Liver (tissue), 10 donors: Measurements from ENCODE around the gene DEFB131A. TPM values are rescaled to one million over a fixed set of nuclear protein-coding genes. Genes with fewer than 3 reads are reported as not detected.
"Not testable (repeated sequence)": the region's sequence is repeated elsewhere in the genome, so short reads cannot be mapped to it uniquely, and the experiment has no call there.

Experiments
- DNase-seq: peaks from one replicate; pipeline ENCODE4 v3.0.0-alpha.2; 2017; ENCODE audit warnings: low spot score
- H3K27ac ChIP-seq, 2 donors: one replicate each; pipeline ENCODE4 v1.7.0; 2013; ENCODE audit warnings: inconsistent platforms in 2 of 2, low read length in 2 of 2, control low read depth in 1 of 2, low read depth in 1 of 2, mild to moderate bottlenecking in 1 of 2
- H3K27me3 ChIP-seq, 4 donors: one replicate each; pipeline versions ENCODE4 v1.6.1 to v1.7.0; 2013; ENCODE audit warnings: low read length in 3 of 4, inconsistent platforms in 1 of 4, mild to moderate bottlenecking in 1 of 4, moderate library complexity in 1 of 4; ENCODE audit not compliant: control insufficient read depth in 4 of 4, insufficient read depth in 4 of 4
- H3K36me3 ChIP-seq, 4 donors: one replicate each; pipeline versions ENCODE4 v1.6.1 to v1.7.0; 2013; ENCODE audit warnings: low read length in 3 of 4, mild to moderate bottlenecking in 3 of 4, low read depth in 1 of 4, moderate library complexity in 1 of 4; ENCODE audit not compliant: control insufficient read depth in 4 of 4, insufficient read depth in 3 of 4
- H3K4me1 ChIP-seq, 4 donors: one replicate each; pipeline versions ENCODE4 v1.6.1 to v1.7.0; 2013; ENCODE audit warnings: low read length in 3 of 4, mild to moderate bottlenecking in 3 of 4, moderate library complexity in 1 of 4; ENCODE audit not compliant: control insufficient read depth in 4 of 4, insufficient read depth in 4 of 4
- H3K4me3 ChIP-seq, 3 donors: one replicate each; pipeline versions ENCODE4 v1.6.1 to v1.7.0; 2013; ENCODE audit warnings: low read length in 3 of 3, control low read depth in 1 of 3, low read depth in 1 of 3, mild to moderate bottlenecking in 1 of 3
- H3K9ac ChIP-seq, 2 donors: one replicate each; pipeline ENCODE4 v1.7.0; 2013; ENCODE audit warnings: low read length in 2 of 2, mild to moderate bottlenecking in 2 of 2, moderate library complexity in 2 of 2, control low read depth in 1 of 2, low read depth in 1 of 2
- H3K9me3 ChIP-seq, 4 donors: one replicate each; pipeline versions ENCODE4 v1.6.1 to v1.7.0; 2013; ENCODE audit warnings: low read length in 3 of 4; ENCODE audit not compliant: control insufficient read depth in 4 of 4
- RAD21 ChIP-seq, 2 donors: IDR thresholded peaks; 2 replicates each; pipeline ENCODE4 v1.6.1; 2016; ENCODE audit warnings: antibody characterized with exemption in 2 of 2, mild to moderate bottlenecking in 2 of 2
- WGBS: extraction: QIAGEN DNeasy Blood & Tissue Kit; methylation state at CpG from one replicate; pipeline ENCODE4 v1.1.7; 2013; 5-methylcytosine and 5-hydroxymethylcytosine counted together
- polyA plus RNA-seq, 2 donors: library from polyadenylated mRNA; stranded (reverse) in 1 of 2; unstranded in 1 of 2; fragments of 200-250 nt in 1 of 2; fragments of >200 nt in 1 of 2; fragmentation: Nextera tagmentation in 1 of 2; extraction: Ambion mirVana in 1 of 2; gene quantifications; one replicate each; pipeline versions ENCODE4 v1.2.1 to v1.2.3, GENCODE V29; 2013 to 2015
- small RNA-seq: library from RNA; depleted of rRNA; stranded (forward); fragments of <200 nt; gene quantifications from one replicate; pipeline ENCODE3, GENCODE V24; 2014
- total RNA-seq, 2 donors: library from RNA; depleted of rRNA; stranded (reverse); fragments of >200 nt; gene quantifications; one replicate each; pipeline ENCODE4 v1.2.3, GENCODE V29; 2014
- TF ChIP-seq, protein P1 (sequence below): fragments of 150-350 bp; IDR thresholded peaks from 2 replicates; pipeline ENCODE4 v1.5.1; 2017; ENCODE audit warnings: improper control_type of control experiment, low read depth, low read length; ENCODE audit not compliant: missing input control
- donor health status: healthy.
- donor health status: healthy.
- donor health status: healthy.
- donor health status: healthy.
- donor health status: healthy.

The DEFB131A gene
- total and polyA plus RNA-seq, 4 donors = not detected

DNA sequence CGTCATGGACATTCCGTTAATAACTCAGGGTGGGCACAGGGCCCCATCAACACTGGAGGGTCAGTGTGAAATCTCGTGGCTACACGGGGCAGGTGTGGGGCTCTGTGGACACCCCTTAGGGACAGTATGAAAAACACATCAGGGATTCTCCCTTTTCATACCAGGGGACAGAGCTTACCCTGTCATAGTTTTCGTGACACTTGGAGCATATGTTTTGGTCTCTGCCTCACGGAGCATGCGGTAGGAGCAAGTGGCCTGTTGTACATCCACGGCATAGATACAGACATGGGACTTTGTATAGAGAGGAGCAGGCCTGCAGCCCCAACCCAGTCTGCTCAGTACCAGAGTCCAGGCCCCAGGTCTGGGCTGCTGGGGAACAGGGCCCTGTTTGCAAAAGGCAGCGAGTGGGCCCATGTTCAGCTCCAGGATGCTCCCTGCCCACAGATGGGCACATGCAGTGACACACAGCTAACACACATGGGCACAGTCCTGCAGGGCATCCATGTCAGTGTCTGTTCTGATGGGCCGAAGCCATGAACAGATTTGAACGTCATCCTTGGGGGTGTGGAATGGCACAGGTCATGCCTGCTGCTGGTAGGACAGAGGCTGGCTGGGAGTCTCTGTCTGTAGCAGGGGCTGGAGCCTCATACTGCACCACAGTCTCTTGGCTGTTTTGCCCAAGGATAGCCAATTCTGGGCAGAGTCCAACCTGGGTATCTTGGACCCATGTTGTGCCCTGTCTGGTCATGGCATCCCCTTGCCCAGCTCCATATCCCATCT is 50.2 kb downstream of the DEFB131A start:
- WGBS = 79% methylated on average over 11 of the region's 11 CpGs
- not testable (repeated sequence) for H3K4me1 ChIP-seq, H3K36me3 ChIP-seq, H3K9ac ChIP-seq, DNase-seq, H3K27me3 ChIP-seq, H3K27ac ChIP-seq, H3K4me3 ChIP-seq, H3K9me3 ChIP-seq

GRCh38 chr4:9495443-9495842 is 51.2 kb downstream of the DEFB131A start:
- not testable (repeated sequence) for H3K27me3 ChIP-seq, H3K27ac ChIP-seq, H3K9ac ChIP-seq, H3K9me3 ChIP-seq, H3K36me3 ChIP-seq, H3K4me3 ChIP-seq, H3K4me1 ChIP-seq
- TF ChIP-seq, protein P1, sequence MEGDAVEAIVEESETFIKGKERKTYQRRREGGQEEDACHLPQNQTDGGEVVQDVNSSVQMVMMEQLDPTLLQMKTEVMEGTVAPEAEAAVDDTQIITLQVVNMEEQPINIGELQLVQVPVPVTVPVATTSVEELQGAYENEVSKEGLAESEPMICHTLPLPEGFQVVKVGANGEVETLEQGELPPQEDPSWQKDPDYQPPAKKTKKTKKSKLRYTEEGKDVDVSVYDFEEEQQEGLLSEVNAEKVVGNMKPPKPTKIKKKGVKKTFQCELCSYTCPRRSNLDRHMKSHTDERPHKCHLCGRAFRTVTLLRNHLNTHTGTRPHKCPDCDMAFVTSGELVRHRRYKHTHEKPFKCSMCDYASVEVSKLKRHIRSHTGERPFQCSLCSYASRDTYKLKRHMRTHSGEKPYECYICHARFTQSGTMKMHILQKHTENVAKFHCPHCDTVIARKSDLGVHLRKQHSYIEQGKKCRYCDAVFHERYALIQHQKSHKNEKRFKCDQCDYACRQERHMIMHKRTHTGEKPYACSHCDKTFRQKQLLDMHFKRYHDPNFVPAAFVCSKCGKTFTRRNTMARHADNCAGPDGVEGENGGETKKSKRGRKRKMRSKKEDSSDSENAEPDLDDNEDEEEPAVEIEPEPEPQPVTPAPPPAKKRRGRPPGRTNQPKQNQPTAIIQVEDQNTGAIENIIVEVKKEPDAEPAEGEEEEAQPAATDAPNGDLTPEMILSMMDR = peak; percentile 23
- peak; percentile 16 to 60 for TF ChIP-seq RAD21 (IDR thresholded peaks at IDR 0.05)
- WGBS = 12% methylated on average over 11 of the region's 12 CpGs
- peak; percentile 72 for DNase-seq

GRCh38 chr4:9497575-9498467 is 53.6 kb downstream of the DEFB131A start:
- DNase-seq, H3K4me1 ChIP-seq, H3K36me3 ChIP-seq, H3K9ac ChIP-seq, H3K9me3 ChIP-seq, H3K27ac ChIP-seq, H3K27me3 ChIP-seq, H3K4me3 ChIP-seq: not testable (repeated sequence)
- 5% methylated on average over 82 of the region's 86 CpGs for WGBS

- not testable (repeated sequence) for H3K4me3 ChIP-seq, H3K4me1 ChIP-seq
Measured at GRCh38 chr4:9498468-9499040, 54.3 kb downstream of the DEFB131A start.

GRCh38 chr4:9499974-9500487 is 55.8 kb downstream of the DEFB131A start:
- H3K4me1 ChIP-seq, H3K36me3 ChIP-seq, H3K27ac ChIP-seq, H3K27me3 ChIP-seq, H3K9ac ChIP-seq, H3K9me3 ChIP-seq, H3K4me3 ChIP-seq, DNase-seq: not testable (repeated sequence)
- WGBS = 89% methylated on average over 16 of the region's 16 CpGs

More at GRCh38 chr4:9498468-9499040, 54.3 kb downstream of the DEFB131A start:
- H3K9ac ChIP-seq, DNase-seq, H3K36me3 ChIP-seq, H3K27me3 ChIP-seq, H3K27ac ChIP-seq, H3K9me3 ChIP-seq: not testable (repeated sequence)
- 25% methylated on average over 33 of the region's 33 CpGs for WGBS

Small RNAs within 50 kb of the gene (small RNA-seq; reads per million reads assigned to genes)
- gene RNA5SP153 = not detected

Other genes starting within 250 kb of the DEFB131A start
- not detected for gene USP17L10, start 233.8 kb upstream of the DEFB131A start, total RNA-seq
- gene USP17L10, start 233.8 kb upstream of the DEFB131A start, polyA plus RNA-seq = not detected
- not detected for gene USP17L11, start 229.0 kb upstream of the DEFB131A start, total RNA-seq
- not detected for gene USP17L11, start 229.0 kb upstream of the DEFB131A start, polyA plus RNA-seq
- gene USP17L12, start 224.3 kb upstream of the DEFB131A start, total RNA-seq = not detected
- not detected for gene USP17L12, start 224.3 kb upstream of the DEFB131A start, polyA plus RNA-seq
- not detected for gene USP17L13, start 219.5 kb upstream of the DEFB131A start, total RNA-seq
- gene USP17L13, start 219.5 kb upstream of the DEFB131A start, polyA plus RNA-seq = not detected
- gene USP17L15, start 210.0 kb upstream of the DEFB131A start, total RNA-seq = not detected
- gene USP17L15, start 210.0 kb upstream of the DEFB131A start, polyA plus RNA-seq = not detected
- gene USP17L17, start 200.5 kb upstream of the DEFB131A start, total RNA-seq = not detected
- gene USP17L17, start 200.5 kb upstream of the DEFB131A start, polyA plus RNA-seq = not detected
- gene USP17L18, start 195.8 kb upstream of the DEFB131A start, total RNA-seq = not detected
- not detected for gene USP17L18, start 195.8 kb upstream of the DEFB131A start, polyA plus RNA-seq
- not detected for gene USP17L19, start 191.0 kb upstream of the DEFB131A start, total RNA-seq
- not detected for gene USP17L19, start 191.0 kb upstream of the DEFB131A start, polyA plus RNA-seq
- gene USP17L20, start 186.3 kb upstream of the DEFB131A start, total RNA-seq = not detected
- gene USP17L20, start 186.3 kb upstream of the DEFB131A start, polyA plus RNA-seq = not detected
- gene USP17L21, start 181.5 kb upstream of the DEFB131A start, total RNA-seq = not detected
- gene USP17L21, start 181.5 kb upstream of the DEFB131A start, polyA plus RNA-seq = not detected
- not detected for gene USP17L22, start 176.8 kb upstream of the DEFB131A start, total RNA-seq
- not detected for gene USP17L22, start 176.8 kb upstream of the DEFB131A start, polyA plus RNA-seq
- not detected for gene USP17L24, start 119.2 kb upstream of the DEFB131A start, total RNA-seq
- gene USP17L24, start 119.2 kb upstream of the DEFB131A start, polyA plus RNA-seq = not detected
- not detected for gene USP17L25, start 114.5 kb upstream of the DEFB131A start, total RNA-seq
- not detected for gene USP17L25, start 114.5 kb upstream of the DEFB131A start, polyA plus RNA-seq
- gene USP17L26, start 109.8 kb upstream of the DEFB131A start, total RNA-seq = not detected
- gene USP17L26, start 109.8 kb upstream of the DEFB131A start, polyA plus RNA-seq = not detected
- gene USP17L5, start 105.0 kb upstream of the DEFB131A start, total RNA-seq = not detected
- not detected for gene USP17L5, start 105.0 kb upstream of the DEFB131A start, polyA plus RNA-seq
- not detected for gene USP17L27, start 100.3 kb upstream of the DEFB131A start, total RNA-seq
- gene USP17L27, start 100.3 kb upstream of the DEFB131A start, polyA plus RNA-seq = not detected
- not detected for gene USP17L28, start 95.5 kb upstream of the DEFB131A start, total RNA-seq
- not detected for gene USP17L28, start 95.5 kb upstream of the DEFB131A start, polyA plus RNA-seq
- gene USP17L29, start 90.8 kb upstream of the DEFB131A start, total RNA-seq = not detected
- not detected for gene USP17L29, start 90.8 kb upstream of the DEFB131A start, polyA plus RNA-seq
- not detected for gene USP17L30, start 81.3 kb upstream of the DEFB131A start, total RNA-seq
- not detected for gene USP17L30, start 81.3 kb upstream of the DEFB131A start, polyA plus RNA-seq